HG03135 (cell line): ENCODE measurements around the gene SH3D19.
"Not testable (repeated sequence)": the region's sequence is repeated elsewhere in the genome, so short reads cannot be mapped to it uniquely, and the experiment has no call there.

Experiments used
- ATAC-seq: cut with Tn5 transposase; IDR thresholded peaks from one replicate; pipeline ENCODE4 v1.9.1; 2021; ENCODE audit warnings: mild to moderate bottlenecking, moderate library complexity; ENCODE audit not compliant: unreplicated experiment

Gene SH3D19

GRCh38 chr4:151322161-151322560 lies 3.2 kb downstream of the SH3D19 start:
- ATAC-seq = not testable (repeated sequence)

DNA sequence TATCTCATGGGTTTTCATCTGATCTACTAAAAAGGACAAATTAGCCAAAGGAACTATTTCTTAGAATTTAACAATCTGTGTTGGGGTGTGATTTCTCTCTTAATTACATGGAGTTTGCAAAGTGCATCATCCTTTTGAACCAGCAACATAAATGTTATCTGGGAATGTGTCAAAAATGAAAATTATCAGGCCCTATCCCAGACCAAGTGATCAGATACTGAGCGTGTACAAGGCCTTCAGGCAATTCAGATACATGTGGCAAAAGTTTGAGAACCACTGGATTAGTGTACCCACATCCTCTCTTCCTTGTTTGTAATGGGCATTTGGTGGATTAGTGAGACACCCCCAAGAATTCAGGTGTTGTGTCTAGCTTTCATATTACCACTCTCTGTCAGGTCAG lies 3.8 kb downstream of the SH3D19 start:
- no peak for ATAC-seq

- ATAC-seq = no peak
These were observed 5.9 kb downstream of the SH3D19 start for GRCh38 chr4:151319490-151319889.

DNA sequence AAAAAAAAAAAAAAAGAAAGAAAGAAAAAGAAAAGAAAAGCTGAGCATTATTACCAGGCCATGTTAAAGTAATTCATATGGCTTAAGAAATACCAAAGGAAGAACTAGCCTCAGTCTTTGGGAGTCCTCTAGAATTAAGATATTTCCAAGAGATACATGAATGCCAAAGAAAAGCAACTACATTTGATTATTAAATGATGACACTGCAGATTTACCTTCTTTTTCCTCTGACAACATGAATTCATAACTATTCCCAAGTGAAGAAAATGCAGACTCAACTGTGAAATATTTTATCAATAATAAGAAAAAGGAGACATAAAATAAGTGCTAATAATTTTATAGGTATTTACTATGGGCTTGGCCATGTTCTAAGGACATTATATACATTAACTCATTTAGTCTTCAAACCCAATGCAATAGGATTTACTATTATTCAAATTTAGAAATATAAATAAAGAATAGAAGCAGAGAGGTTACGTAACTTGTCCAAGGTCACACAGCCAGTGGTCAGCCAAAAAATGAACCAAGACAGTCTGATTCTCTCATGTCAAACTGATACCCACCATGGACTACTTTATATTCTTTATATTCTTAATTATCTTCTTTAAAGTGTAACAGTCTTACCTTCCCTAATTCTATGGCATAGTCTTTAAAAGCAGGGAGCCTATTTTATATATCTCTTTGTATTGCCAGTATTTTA lies 6.9 kb downstream of the SH3D19 start:
- no peak for ATAC-seq

DNA sequence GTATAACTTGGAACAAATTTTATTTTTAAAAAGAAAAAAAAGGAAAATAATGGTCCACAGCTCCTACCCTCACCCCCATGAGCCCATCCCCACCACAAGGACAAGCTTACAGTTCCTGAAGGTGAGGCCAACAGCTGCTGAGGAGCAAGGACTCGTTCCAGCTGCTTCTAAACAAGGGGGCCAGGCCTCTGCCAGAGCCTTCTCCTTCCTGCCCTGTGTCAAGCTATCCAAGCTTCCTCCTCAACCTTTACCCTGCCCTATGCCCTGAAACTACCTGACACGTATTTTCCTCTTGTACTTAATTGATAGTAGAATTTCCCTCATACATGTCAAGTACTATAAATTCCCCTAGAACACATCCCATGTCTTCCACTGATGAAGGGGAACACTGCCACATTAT lies 8.8 kb downstream of the SH3D19 start:
- ATAC-seq = no peak

DNA sequence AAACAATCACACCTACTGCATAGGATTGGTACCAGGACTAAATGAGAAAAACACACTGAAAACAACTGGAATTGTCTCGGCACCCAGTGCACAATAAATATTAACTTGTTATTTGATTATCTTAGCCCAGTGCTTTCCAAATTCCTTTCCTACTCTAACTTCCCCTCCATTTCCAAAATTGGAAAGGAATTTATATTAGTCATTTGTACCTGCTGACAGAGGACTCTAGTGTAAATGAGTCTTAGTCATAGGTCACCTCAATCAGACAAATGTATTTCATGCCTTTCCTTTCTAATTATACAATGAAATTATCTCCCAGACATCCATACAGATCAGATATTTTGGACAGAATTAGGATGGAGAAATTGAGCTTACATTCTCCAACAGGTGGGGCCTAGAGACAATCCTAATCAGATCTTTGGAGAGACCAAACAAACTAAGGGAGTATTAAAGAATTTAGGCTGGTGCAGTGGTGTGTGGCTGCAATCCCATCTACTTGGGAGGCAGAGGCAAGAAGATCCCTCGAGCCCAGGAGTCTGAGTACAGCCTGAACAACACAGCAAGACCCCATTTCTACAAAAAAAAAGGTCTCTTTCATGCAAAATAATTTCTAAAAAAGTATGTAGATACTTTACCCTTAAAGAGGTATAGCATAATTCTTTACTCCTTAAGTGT lies 10.1 kb downstream of the SH3D19 start:
- no peak for ATAC-seq

- no peak for ATAC-seq
These were observed 10.9 kb downstream of the SH3D19 start for GRCh38 chr4:151314479-151314878.

- ATAC-seq = no peak
These were observed 11.4 kb downstream of the SH3D19 start for GRCh38 chr4:151314010-151314355.

DNA sequence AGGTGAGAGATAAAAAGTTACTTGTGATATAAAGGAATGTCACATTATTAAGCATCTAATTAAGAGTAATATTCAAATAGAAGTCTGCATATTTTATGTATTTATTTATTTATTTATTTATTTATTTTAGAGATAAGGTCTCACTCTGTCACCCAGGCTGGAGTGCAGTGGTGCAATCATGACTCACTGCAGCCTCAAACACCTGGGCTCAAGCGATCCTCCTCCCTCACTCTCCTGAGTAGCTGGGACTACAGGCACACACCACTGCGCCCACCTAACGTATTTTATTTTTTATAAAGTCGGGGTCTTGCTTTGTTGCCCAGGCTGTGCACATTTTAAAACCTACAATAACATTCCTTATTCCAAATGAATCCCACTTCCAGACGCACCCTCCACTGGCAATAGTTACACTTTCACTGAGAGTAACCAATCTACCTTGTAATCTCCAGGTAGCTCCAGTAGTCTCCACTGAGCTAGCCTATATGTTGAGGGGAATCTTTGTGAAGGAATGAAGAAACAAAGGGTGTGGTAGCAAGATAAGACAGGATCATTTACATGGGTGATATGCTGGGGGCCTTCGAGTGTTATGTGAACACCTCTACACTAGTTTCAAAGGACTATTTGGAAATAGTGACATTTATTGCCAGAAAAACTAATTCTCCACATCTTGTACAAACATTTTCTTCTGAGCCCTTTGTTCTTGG lies 11.9 kb downstream of the SH3D19 start:
- no peak for ATAC-seq

GRCh38 chr4:151310124-151310728 lies 15.2 kb downstream of the SH3D19 start:
- no peak for ATAC-seq

GRCh38 chr4:151304755-151305154 lies 20.6 kb downstream of the SH3D19 start:
- ATAC-seq = peak; percentile 91

DNA sequence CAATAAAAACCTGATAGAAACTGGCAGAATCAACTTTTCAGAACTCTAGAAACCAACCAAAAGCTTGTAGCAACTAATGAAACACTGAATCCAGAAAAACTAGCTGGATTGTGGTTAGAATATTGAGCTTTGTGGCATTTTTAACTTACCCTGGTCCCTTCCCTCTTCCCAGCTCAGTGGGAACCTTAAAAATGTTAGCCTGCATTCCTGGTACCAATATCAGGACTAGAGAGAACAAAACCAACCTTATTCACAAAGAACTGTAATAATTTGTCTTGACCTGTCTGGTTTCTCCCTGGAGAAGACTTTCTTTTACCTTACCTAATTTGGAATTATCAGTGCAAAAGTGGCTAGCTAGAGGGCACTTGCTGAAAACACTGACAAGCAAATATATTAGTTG lies 21.2 kb downstream of the SH3D19 start:
- ATAC-seq = no peak

DNA sequence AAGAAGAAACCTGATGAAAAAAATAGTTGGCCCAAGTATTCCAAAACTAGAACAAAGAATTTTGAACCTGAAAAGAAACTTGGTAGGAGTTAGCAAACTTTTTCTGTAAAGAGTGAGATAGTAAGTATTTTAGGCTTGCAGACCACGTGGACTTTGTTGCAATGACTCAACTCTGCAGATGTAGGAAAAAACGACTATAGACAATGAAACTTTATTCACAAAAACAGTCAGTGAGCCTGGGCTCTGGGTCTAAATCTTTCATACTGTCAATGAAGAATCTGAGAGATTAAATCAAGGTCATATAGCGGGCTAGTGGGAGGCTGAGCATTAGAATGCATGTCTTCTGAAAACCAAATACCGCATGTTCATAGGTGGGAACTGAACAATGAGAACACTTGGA lies 23.0 kb downstream of the SH3D19 start:
- no peak for ATAC-seq

GRCh38 chr4:151297170-151297569 lies 28.2 kb downstream of the SH3D19 start:
- ATAC-seq = no peak

DNA sequence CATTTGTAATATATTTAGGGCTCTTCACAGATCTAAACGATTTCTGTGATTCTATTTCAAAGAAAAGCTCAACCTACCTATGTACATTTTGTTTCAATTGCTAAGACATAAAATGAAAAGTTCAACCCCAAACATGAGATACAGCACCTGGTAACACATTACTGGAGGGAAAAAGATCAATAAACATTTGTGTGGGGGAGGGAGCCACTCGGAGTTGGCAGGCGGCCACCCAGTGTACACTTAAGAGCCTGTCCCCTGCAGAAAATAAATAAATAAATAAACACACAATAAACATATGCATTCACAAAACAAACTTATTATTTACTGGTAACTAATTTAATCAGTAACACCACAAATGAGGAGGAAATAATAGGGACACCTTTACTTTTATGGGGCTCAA lies 29.2 kb downstream of the SH3D19 start:
- ATAC-seq = no peak

GRCh38 chr4:151294833-151295496 lies 30.4 kb downstream of the SH3D19 start:
- no peak for ATAC-seq

DNA sequence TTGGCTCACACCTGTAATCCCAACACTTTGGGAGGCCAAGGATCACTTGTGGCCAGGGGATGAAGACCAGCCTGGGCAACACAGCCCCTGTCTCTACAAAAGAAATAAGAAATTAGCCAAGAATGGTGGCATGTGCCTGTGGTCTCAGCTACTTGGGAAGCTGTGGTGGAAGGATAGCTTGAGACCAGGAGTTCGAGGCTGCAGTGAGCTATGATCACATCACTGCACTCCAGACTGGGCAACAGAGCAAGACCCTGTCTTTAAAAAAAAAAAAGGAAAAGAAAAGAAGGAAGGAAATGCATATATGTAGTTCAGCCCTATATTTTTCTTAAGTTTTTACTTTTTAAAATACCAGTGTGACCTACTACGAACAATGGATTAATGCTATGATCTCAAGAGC lies 33.4 kb downstream of the SH3D19 start:
- ATAC-seq = no peak

- ATAC-seq = no peak
These were observed 33.9 kb downstream of the SH3D19 start for GRCh38 chr4:151291485-151291884.

DNA sequence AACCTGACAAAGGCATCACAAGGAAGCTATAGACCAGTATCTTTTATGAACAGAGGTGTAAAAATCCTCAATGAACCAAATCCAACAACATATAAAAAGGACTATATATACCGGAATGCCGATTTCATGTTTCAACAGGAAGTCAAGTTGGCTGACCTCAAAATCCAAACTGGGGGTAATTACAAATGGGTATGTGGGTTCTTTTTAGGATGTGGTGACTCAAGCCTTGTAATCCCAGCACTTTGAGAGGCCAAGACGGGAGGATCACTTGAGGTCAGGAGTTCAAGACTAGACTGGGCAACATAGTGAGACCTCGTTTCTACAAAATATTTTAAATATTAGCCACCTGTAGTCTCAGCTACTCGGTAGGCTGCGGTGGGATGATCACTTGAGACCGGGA lies 38.0 kb downstream of the SH3D19 start:
- no peak for ATAC-seq

- no peak for ATAC-seq
These were observed 40.7 kb downstream of the SH3D19 start for GRCh38 chr4:151284534-151285245.
